Activated CD8-positive, alpha-beta memory T cell treated with anti-CD3 and anti-CD28 coated beads, Interleukin-2, amount 50 U/mL, for 1 hour (primary cell): Measurements from ENCODE around the gene CELF1.

ENCODE experiments used
- DNase-seq: peaks from one replicate; pipeline ENCODE4 v3.0.0-alpha.2; 2020; ENCODE audit errors: extremely low read depth

CELF1 gene

GRCh38 chr11:47509077-47509536, 43.8 kb downstream of the CELF1 start:
- DNase-seq = no peak

- no peak for DNase-seq
These were observed 44.5 kb downstream of the CELF1 start for GRCh38 chr11:47508240-47508957.

- DNase-seq = no peak
These were observed 45.2 kb downstream of the CELF1 start for GRCh38 chr11:47507563-47508239.

DNA sequence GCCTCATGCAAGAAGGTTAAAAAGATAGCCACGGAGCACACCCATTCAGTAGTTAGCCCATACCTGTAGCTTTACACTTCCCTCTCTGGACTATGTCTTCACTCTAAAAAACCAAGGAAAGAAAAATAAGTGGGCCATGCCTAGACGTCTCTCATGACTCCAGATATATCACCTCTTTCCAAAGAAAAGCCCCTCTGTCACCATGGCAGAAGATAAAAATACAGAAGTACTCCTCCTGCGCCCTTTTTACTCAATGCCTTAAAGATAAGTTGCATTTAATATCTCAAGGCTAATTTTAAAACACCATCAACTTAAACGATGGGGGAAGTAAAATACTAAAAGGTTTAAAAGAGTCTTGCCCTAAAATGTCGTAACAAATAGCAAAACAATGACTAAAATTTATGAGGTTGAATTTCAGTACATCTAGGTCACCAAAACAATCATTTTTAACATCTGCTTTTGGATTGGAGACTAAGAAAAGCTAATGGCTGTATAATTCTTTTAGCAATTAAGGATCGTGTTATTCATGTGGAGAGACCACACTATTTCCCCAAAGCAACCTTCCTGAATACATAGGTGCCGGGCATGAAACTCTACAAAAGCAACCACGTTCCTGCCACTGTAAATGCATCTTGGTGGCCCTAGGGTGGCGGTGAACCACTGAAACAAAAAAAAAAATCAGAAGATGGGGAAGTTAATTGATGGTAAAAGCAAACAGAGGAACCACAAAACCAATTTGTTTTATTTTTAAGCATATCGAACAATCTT, 46.0 kb downstream of the CELF1 start:
- DNase-seq = no peak

GRCh38 chr11:47506373-47506772, 46.6 kb downstream of the CELF1 start:
- no peak for DNase-seq

DNA sequence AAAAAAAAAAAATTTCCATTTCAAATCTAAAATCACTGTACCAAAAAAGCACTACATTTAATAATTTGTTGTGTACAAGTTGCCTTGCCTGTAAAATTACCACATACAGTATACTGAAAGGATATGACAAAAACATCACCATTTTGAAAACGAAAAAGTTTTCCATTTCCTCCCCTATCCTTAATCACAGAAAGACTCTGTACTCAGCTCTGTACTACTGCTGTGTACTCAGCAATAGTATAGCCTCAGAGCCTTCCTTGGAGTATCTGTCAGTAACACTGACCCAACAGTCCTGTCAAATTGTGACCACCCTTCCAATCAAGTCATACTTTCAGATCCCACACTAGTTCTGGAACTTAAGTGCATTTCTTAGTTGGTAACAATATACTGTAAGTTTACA, 48.0 kb downstream of the CELF1 start:
- no peak for DNase-seq

- no peak for DNase-seq
These were observed 49.7 kb downstream of the CELF1 start for GRCh38 chr11:47503227-47503626.

- no peak for DNase-seq
These were observed 50.2 kb downstream of the CELF1 start for GRCh38 chr11:47502767-47503166.

- no peak for DNase-seq
These were observed 51.8 kb downstream of the CELF1 start for GRCh38 chr11:47501101-47501500.

GRCh38 chr11:47500121-47500520, 52.8 kb downstream of the CELF1 start:
- DNase-seq = no peak

- DNase-seq = no peak
These were observed 53.3 kb downstream of the CELF1 start for GRCh38 chr11:47499614-47500013.

- no peak for DNase-seq
These were observed 53.8 kb downstream of the CELF1 start for GRCh38 chr11:47499161-47499560.

- no peak for DNase-seq
These were observed 54.3 kb downstream of the CELF1 start for GRCh38 chr11:47498584-47499152.

GRCh38 chr11:47498149-47498548, 54.8 kb downstream of the CELF1 start:
- no peak for DNase-seq

- no peak for DNase-seq
These were observed 56.1 kb downstream of the CELF1 start for GRCh38 chr11:47496808-47497207.

GRCh38 chr11:47495856-47496217, 57.1 kb downstream of the CELF1 start:
- DNase-seq = no peak

DNA sequence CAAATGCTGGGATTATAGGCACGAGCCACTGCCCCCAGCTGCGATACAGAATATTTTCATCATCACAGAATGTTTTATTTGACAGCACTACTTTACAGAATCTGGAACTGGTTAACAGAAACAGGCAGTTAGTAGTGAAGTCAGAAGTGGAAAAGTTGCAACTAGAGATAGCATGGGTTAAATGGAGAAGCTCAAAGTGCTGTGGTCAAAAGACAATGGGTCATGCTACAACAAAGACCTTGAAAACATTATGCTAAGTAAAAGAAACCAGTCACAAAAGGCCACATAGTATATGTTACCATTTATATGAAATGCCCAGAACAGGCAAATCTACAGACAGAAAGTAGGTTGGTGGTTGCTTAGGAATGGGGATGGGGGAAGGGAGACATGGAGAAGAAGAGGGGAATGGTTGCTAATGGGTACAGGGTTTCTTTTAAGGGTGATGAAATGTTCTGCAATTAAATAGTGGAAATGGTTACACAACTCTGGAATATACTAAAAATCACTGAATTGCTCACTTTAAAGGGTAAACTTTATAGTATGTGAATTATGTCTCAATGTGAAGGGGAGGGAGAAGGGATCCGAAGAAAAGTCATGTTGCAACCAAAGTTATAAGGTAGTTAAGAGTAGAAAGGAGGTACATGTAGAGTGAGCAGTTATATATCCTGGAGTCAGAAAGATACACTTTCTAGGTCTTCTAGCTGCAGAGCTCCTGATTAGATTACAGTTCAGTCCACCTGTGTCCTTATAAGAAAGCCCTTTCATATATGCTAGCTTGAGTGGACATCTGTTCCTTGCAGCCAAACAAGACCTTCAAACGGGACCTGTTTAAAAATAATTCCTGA, 57.7 kb downstream of the CELF1 start:
- DNase-seq = no peak

- no peak for DNase-seq
These were observed 63.6 kb downstream of the CELF1 start for GRCh38 chr11:47489395-47489755.

DNA sequence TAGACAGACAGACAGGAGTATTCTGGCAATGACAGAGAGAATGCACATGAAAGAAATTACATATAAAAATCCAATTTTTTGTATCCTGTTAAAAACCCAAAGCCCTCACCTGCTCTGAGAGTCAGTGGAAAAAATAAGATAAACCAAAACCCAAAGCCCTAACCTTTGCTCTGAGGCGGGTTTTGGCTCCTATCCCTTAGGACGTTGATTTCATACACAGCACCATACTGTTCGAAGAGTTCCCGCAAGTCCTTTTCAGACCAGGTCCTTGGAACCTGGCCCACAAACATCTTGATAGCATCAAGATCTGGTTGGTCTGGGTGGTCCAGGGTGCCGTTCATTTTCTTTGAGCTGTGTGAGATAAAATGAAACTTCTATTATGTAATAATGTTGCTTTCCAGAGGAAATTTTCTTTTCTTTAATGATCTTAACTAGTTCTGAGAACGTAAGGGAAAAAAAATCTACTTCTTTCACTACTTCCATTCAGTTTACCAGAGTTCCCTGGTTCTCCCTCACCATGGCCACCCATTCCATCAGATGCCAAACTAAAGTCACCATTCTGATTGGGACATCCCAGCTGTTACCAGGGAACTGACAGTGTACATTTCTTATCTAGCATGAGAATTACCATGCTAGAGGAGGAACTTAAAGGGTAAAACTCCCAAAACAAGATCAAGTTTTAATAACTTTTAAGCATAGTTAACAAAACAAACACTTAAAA, 64.1 kb downstream of the CELF1 start:
- no peak for DNase-seq

DNA sequence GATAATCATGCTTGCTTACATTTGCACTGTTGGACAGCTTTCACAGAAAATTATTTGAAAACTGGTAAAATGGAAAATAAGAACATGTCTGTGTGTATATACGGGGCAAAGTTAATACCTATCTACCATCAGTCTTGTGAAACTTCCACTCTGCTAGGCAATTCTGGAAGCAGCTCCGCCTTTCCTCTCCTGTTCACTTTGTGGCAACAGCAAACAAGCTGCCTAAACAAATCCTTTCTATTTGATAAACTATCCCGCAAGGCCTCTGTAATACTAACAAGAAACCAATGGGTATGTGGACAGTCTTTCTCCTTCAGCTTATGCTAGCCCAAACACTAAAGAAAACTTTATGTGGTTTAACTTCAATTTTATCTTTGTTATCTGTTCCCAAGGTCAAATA, 64.8 kb downstream of the CELF1 start:
- DNase-seq = no peak

DNA sequence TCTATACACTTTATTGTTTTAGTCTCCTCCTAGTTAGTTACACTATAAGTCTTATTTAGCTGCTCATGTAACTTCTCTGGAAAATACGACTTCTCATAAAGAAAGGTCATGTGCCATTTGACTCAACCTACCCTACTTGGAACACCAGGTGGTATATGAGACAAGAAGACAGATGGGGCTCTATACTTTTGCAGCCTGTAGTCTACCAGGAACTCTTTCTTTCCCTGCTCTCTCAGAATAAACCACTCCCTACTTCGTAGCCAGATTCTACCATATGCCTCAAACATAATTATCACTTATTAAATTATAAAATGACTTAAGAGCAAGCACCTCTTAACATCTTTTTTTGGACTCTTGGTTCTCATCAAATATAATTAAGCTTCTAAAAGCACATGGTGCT, 65.5 kb downstream of the CELF1 start:
- DNase-seq = no peak
